PFSK-1 (cell line): ENCODE results near the gene AXIN2. TPM values are rescaled to one million over a fixed set of nuclear protein-coding genes. Genes with fewer than 3 reads are reported as not detected.

Experiments
- FOXP2 ChIP-seq: optimal IDR thresholded peaks from 2 replicates; pipeline ENCODE3; 2011; ENCODE audit warnings: borderline replicate concordance, control low read depth, inconsistent platforms; ENCODE audit not compliant: insufficient read depth; ENCODE audit errors: extremely low read length, extremely low read depth
- POLR2AphosphoS5 ChIP-seq: IDR thresholded peaks from 2 replicates; pipeline ENCODE4 v1.6.1; 2012; ENCODE audit warnings: low read depth, mild to moderate bottlenecking, control low read depth, low read length, moderate library complexity
- REST ChIP-seq, 2 experiments: IDR thresholded peaks; 2 replicates each; pipeline versions ENCODE4 v1.6.1 to v1.8.0; 2011 to 2012; ENCODE audit warnings: low read depth in 2 of 2, low read length in 2 of 2, control low read depth in 1 of 2, inconsistent platforms in 1 of 2, mild to moderate bottlenecking in 1 of 2, moderate library complexity in 1 of 2; ENCODE audit not compliant: insufficient read depth in 1 of 2
- SIN3A ChIP-seq: IDR thresholded peaks from 2 replicates; pipeline ENCODE4 v1.6.1; 2012; ENCODE audit warnings: mild to moderate bottlenecking, low read length, moderate library complexity, borderline replicate concordance; ENCODE audit not compliant: insufficient read depth
- TAF1 ChIP-seq: IDR thresholded peaks from 2 replicates; pipeline ENCODE4 v1.6.1; 2012; ENCODE audit warnings: low read length, control low read depth, borderline replicate concordance; ENCODE audit not compliant: insufficient read depth
- polyA plus RNA-seq: library from polyadenylated mRNA; unstranded; fragments of >200 nt; gene quantifications from one replicate; pipeline ENCODE4 v1.2.1, GENCODE V29; 2012; ENCODE audit warnings: low read depth, missing spikeins; ENCODE audit not compliant: insufficient read length

Gene AXIN2, protein sequence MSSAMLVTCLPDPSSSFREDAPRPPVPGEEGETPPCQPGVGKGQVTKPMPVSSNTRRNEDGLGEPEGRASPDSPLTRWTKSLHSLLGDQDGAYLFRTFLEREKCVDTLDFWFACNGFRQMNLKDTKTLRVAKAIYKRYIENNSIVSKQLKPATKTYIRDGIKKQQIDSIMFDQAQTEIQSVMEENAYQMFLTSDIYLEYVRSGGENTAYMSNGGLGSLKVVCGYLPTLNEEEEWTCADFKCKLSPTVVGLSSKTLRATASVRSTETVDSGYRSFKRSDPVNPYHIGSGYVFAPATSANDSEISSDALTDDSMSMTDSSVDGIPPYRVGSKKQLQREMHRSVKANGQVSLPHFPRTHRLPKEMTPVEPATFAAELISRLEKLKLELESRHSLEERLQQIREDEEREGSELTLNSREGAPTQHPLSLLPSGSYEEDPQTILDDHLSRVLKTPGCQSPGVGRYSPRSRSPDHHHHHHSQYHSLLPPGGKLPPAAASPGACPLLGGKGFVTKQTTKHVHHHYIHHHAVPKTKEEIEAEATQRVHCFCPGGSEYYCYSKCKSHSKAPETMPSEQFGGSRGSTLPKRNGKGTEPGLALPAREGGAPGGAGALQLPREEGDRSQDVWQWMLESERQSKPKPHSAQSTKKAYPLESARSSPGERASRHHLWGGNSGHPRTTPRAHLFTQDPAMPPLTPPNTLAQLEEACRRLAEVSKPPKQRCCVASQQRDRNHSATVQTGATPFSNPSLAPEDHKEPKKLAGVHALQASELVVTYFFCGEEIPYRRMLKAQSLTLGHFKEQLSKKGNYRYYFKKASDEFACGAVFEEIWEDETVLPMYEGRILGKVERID
- polyA plus RNA-seq: not detected

DNA sequence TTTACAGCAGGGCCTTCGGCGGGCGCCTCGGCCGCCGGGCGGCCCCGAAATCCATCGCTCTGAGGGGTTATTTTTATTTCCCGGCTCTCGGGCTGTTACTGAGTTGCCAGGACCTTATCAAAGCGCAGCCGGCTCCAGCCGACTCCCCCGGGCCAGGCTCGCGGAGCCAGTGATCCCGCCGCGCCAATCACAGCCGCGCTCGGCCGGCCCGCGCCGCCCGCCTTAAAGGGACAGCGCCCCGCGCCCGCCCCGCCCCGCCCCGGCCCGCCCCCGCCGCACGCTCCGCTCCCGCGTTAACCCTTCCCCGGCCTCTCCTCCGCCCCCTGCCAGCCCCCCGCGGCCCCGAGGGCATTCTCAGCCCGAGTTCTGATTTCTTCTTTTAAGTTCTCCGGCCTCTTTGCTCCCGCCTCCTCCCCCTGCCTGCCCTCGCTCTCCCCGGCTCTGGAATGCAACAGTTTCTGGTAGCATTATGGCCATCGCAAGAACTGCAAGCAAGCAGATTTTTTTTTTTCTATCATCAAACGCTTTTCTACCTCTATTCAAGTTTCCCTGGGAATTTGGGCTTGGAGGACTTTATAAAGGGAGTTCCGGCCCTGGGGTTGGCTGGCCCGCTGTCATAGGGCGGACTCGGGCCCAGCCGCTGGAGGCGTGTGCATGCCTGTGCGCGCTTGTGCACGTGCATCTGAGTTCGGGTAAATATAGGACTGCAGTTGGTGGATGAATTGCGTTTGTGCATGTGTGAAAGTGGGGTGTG, at the start of gene AXIN2:
AXIN2 (minus strand) TSS at position 197 of the 754 bp plus-strand sequence. CDS start 3,028 bp downstream, outside the sequence.
- TF ChIP-seq TAF1 (no peak), REST (IDR thresholded peaks at IDR 0.05; ENCODE audit: insufficient read depth in 1 of 2, low read depth in 2 of 2, low read length in 2 of 2) (no peak), POLR2AphosphoS5 (no peak), FOXP2 (no peak), SIN3A (no peak)

GRCh38 chr17:65609749-65610148, 48.3 kb upstream of the AXIN2 start:
- TF ChIP-seq REST (IDR thresholded peaks at IDR 0.05; ENCODE audit: insufficient read depth in 1 of 2, low read depth in 2 of 2, low read length in 2 of 2) (no peak), FOXP2 (no peak), POLR2AphosphoS5 (no peak), TAF1 (no peak), SIN3A (no peak)

DNA sequence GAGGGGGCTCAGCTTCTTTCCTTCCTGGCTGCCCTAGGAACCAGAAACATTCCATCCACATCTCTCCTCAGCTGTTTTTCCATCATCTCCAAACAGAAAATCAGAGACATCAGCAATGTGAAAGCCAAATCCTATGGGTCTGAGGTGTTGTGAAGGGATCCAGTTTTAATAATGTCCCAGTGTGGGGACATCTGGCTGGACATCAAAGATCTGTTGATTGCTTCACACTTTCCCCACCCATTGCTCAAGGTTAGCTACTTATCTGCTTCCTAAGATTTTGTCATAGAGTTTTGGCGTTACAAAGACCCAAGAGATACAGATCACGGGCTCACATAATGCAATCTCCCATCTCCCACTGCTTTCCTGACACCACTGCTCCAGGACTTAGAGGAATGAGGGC, 47.8 kb upstream of the AXIN2 start:
- no peak for TF ChIP-seq REST (IDR thresholded peaks at IDR 0.05; ENCODE audit: insufficient read depth in 1 of 2, low read depth in 2 of 2, low read length in 2 of 2)
- no peak for TF ChIP-seq TAF1
- no peak for TF ChIP-seq FOXP2

DNA sequence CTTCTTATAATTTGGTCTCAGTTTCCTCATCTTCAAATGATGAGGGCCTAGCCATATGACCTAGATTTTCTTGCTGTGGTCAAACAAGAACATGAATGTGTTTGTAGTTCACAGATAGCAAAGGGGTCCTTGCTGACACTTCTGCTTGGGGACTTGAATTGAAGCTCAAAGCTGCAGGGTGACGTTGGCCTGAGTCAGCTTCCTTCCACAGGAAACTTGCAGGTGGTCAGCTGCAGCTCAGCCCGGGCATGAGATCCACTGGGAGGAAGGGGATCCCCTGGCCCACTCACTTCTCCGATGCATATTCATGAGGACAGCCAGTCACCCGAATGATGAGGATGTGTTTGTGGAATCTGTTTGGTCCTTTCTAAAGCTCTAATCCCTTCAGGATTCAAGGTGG, 42.6 kb upstream of the AXIN2 start:
- no peak for TF ChIP-seq FOXP2
- no peak for TF ChIP-seq POLR2AphosphoS5
- no peak for TF ChIP-seq TAF1
- TF ChIP-seq SIN3A: no peak
- no peak for TF ChIP-seq REST (IDR thresholded peaks at IDR 0.05; ENCODE audit: insufficient read depth in 1 of 2, low read depth in 2 of 2, low read length in 2 of 2)
